ENCODE data around the gene CATSPER1.

The CATSPER1 gene

DNA sequence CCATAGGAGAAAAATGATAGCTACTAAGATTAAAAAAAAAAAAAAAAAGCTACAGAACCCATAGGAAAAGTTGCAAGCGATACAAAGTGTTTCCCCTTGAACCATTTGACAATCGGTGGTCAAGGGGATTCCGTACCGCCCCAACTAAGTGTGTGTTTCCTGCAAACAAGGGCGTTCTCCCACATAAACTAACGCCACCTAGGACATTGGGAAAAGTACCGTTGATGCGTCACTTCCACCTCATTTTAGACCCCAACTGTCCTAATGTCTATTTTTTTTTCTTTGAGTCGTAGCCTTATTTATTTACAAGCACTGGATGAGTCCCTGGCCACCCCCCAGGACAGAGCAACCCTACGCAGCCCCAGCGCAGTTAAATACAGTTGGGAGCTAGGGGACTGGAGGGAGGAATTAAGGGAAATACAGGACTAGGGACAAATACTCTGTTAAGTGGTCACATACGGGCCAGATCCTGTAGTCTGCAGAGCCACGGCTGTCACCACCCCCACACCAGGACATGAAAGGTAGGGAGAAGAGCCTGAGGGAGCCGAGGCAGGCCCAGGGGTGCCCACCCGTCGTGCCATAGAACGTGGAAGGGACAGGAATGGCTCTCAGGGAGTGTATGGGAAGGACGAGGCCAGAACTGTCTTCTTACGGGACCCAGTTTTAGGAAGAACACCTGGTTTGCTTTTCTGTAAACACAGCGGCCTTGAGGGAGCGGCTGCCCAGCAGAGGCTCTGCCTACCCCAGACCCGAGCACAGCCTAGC, 43.3 kb downstream of the CATSPER1 start:
- TF ChIP-seq GATA1 (IDR thresholded peaks at IDR 0.05; ENCODE audit: low read depth, low read length): no peak
- TF ChIP-seq POLR2A (IDR thresholded peaks at IDR 0.05; ENCODE audit: low read length): no peak
- no peak for DNase-seq

DNA sequence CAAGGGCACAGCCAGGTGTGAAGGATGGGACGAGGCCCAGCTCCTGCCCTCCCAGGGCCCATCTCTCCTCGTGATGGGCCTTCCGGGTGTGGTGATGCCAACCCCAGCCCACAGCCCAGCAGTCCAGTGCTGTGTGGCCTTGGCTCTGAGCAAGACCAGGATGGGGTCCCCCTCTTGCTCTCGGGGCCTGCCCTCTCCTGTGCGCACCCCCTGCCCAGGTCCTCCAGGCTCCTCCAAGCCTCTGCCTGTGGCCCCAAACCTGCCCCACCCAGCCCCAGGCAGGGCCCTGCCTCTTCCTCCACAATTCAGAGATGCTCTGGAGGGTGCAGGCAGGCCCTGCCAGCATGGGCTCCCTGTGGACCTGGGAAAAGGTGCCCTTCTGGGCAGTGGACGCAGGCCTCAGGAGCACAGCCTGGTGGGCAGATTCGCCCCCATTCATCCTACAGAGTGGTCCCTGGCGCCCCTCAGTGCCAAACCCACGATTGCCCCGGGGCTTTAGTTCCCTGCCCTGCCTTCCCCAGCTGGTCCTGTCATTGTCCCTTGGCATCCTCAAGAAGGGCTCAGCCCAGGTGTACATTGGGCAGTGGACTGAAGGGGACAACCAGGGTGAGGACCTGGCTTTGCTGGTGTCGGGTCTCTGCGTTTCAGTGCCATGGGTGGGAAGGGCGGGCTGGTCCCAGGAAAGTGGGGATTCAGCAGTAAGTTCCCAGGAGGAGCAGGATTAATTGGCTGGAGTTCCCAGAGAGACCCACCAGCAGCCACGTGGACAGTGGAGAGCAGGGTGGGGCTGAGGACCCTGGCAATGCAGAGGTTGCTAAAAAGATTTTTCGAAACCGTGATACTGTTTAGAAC, 44.1 kb downstream of the CATSPER1 start:
- DNase-seq: no peak
- no peak for TF ChIP-seq POLR2A (IDR thresholded peaks at IDR 0.05; ENCODE audit: low read length)
- TF ChIP-seq GATA1 (IDR thresholded peaks at IDR 0.05; ENCODE audit: low read depth, low read length): no peak

DNA sequence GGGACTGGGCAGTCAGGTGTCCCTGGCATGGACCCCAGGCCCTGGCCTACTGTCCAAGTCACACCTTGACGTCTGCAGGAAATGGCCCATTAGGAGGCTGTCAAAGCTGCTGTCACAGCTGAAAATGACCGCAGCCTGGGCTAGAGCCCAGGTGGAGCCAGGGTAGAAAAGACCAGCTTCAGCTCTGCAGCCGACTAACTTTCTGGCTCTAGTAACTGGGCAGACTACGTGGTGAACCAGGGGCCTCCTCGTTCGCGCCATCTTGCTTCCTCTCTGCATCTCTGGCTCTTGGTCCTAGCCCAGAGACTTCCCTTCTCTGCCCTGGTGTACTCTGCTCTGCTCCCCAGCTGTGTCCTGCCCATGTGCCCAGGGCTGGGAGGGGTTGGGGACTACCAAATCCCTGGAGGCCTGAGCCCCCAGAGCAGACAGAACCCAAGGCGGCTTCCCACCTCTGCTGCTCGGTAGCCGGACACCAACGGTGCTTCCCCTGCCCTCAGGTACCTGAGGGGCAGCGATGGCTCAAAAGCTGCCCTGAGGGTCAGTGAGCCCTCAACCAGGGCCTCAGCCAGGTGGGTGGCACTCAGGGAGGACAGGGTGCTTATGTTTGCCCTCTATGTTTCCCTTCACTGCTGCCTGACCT, 45.1 kb downstream of the CATSPER1 start:
- DNase-seq: no peak
- no peak for TF ChIP-seq POLR2A (IDR thresholded peaks at IDR 0.05; ENCODE audit: low read length)
- no peak for TF ChIP-seq GATA1 (IDR thresholded peaks at IDR 0.05; ENCODE audit: low read depth, low read length)

DNA sequence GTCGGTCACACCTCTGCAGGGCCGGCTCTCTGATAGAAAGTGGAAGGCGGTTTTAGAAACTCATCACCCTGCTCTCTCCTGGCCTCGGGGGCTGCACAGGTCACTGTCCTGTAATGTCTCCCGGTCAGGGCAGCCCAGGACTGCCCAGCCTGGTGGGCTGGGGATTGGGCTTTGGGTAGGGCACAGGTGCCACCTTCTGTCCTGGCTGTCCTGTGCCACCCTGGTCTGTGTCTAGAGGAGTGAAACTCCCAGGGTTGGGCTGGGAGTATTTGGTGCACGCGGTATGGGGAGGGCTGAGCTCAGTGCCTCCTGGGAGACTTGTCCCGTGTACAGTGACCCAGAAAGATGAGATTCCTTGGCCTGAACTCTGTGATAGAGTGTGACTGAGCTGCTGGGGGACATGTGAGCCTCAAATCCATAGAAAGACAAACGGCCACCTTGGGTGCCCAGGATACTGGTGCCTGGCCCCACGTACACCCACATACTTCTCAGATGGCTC, 47.0 kb downstream of the CATSPER1 start:
- no peak for DNase-seq
- no peak for TF ChIP-seq POLR2A (IDR thresholded peaks at IDR 0.05; ENCODE audit: low read length)
- TF ChIP-seq GATA1 (IDR thresholded peaks at IDR 0.05; ENCODE audit: low read depth, low read length): no peak

DNA sequence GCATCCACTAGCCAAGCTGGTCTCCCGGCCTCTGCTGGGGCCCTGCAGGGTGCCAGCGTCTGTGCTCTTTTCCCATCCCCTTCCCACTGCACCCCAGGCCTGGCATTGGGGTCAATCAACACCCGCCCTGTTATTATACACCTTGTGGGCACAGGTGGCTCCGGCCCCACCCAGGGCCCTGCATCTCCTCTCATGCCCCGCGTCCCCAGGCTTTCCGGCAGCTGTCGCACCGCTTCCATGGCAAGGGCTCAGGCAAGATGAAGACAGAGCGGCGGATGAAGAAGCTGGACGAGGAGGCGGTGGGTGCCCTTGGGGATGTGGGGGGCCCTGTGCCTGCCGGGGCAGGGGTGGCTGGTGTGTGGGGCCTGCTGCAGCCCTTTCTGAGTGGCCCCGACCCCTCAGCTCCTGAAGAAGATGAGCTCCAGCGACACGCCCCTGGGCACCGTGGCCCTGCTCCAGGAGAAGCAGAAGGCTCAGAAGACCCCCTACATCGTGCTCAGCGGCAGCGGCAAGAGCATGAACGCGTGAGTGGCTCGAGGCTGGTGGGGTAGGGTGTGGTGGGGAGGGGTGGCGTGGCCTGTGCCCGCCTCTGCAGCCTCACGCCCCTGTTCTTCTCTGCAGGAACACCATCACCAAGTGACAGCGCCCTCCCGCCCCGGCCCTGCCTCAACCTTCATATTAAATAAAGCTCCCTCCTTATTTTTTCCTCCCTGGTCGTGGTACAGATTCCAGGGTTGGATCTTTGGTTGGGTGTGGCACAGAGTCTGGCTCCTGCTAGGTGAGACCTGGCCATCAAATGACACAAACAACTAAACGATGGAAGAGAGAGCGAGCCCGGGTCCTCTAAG, 47.7 kb downstream of the CATSPER1 start:
- no peak for DNase-seq
- TF ChIP-seq GATA1 (IDR thresholded peaks at IDR 0.05; ENCODE audit: low read depth, low read length) (no peak), POLR2A (IDR thresholded peaks at IDR 0.05; ENCODE audit: low read length) (no peak)

DNA sequence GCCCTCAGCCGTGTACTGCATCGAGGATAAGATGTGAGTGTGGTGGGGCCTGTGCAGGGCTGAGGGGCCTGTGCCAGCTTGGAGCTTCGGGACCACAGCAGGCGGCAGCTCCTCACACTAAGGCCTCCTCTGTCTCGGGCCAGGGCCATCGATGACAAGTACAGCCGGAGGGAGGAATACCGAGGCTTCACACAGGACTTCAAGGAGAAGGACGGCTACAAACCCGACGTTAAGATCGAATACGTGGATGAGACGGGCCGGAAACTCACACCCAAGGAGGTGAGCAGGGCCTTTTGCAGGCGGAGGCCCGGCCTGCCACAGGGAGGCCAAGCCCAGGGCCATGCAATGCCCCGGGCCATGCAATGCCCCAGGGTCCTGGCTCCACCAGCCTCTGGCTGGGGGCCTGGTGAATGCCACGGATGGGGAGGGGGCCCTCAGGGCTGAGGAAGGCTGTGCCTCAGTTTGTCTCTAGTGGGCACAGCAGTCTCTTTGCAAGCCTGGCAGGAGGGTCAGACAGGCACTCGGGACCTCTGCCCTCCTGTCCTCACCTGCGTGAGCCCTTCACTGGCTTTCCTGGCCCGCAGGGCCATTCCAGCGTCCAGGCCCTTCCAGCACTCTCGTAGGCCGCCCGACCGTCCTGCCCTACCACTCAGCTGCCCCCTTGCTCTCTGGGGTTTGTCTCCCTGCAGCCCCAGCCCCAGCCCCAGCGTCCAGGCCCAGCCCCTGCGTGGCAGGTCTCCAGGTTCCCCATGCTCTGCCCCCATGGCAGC, 48.5 kb downstream of the CATSPER1 start:
- no peak for DNase-seq
- TF ChIP-seq POLR2A (IDR thresholded peaks at IDR 0.05; ENCODE audit: low read length) (no peak), GATA1 (IDR thresholded peaks at IDR 0.05; ENCODE audit: low read depth, low read length) (no peak)

DNA sequence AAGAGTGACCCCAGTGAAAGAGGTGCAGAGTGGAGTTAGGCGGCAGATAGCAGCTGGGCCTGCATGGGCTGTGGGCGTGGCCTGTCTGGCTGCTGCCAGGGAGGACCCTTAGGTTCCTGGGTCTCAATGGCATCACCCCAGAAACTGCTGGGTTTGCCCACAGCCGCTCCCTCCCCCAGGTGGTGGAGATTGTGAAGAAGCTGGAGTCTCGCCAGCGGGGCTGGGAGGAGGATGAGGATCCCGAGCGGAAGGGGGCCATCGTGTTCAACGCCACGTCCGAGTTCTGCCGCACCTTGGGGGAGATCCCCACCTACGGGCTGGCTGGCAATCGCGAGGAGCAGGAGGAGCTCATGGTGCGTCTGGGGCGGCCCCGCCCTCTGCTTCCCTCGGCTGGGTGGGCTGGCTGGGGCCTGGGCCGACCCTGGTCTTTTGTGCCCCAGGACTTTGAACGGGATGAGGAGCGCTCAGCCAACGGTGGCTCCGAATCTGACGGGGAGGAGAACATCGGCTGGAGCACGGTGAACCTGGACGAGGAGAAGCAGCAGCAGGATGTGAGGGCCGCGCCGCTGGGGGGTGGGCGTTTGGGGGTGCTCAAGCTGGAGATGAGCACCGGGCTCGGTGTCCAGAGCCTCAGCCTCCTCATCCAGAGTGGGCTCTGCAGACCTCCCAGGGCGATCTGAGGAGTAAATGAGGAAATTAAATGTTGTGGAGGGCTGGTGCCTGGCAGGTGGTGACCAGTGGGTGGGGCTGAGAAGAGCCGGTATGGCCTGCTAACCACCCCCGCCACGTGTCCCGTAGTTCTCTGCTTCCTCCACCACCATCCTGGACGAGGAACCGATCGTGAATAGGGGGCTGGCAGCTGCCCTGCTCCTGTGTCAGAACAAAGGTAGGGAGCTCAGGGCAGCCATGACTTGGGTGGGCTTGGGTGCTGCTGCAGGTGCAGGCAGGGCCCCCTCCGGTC, 49.8 kb downstream of the CATSPER1 start:
- no peak for DNase-seq
- no peak for TF ChIP-seq GATA1 (IDR thresholded peaks at IDR 0.05; ENCODE audit: low read depth, low read length)
- no peak for TF ChIP-seq POLR2A (IDR thresholded peaks at IDR 0.05; ENCODE audit: low read length)

DNA sequence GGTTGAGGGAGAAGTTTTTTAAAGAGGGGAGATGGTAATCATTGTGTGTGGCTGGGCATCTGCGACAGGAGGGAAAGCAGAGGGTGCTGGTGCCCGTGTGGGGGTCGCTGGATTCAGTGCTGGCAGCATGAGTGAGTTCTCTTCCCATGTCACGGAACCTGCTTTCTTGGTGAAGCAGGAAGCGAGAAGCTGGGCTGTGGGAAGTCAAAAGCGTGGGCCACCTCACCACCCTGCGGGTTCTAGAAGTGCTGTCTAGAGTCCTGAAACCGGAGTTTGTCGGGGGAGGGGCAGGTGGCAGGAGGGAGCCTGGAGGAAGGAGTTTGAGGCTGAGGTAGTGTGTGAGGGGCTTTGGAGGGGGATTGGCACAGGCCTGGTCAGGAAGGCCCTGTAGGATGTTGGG, 50.5 kb downstream of the CATSPER1 start:
- no peak for TF ChIP-seq POLR2A (IDR thresholded peaks at IDR 0.05; ENCODE audit: low read length)
- TF ChIP-seq GATA1 (IDR thresholded peaks at IDR 0.05; ENCODE audit: low read depth, low read length): no peak
- DNase-seq: no peak

DNA sequence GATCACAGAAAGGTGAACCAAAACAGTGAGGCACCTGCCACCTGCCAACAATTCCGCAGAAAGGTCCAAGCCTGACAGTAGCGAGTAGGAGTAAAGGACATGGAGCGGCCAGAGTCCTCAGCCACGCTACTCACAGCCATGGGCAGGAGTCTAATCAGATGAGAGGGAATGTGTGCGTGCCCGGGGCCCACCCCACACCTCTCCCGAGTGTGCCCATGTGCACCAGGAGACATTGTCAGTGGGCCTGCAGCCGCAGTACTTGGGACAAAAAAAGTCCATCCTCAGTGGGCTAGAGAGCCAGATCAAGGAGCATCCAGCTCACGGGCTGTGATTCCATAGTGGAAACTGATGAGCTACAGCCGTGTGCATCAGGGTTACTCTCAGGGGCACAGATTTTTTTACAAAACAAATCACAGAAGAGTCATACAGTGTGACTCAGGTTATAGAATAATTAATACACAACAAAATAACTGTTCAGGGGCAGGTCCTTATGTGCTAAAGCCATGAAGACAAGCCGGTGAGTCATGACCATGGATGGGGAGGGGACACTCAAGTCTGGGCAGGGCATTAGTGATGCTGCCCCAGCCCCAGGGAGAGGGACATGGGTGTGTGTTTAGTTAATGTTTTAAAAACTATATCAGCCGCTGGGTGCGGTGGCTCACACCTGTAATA, 52.7 kb downstream of the CATSPER1 start:
- TF ChIP-seq GATA1 (IDR thresholded peaks at IDR 0.05; ENCODE audit: low read depth, low read length): no peak
- no peak for TF ChIP-seq POLR2A (IDR thresholded peaks at IDR 0.05; ENCODE audit: low read length)
- no peak for DNase-seq

DNA sequence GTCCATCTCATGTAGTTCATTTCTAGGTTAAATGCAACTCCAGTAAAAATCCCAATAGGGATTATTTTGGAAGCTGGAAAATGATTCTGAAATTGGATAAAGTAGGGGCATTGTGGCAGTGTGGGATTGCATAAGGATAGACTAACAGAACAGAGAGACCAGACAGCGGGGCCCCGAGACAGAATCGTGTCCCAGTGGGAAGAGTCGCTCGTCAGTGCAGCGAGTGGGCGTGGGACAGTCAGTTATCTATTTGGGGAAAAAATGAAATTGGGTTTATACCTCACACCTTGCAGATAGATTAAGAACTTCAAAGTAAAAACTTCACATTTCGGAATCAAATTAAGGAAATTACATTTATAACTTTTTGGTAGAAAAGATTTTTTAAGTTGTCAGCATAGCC, 54.2 kb downstream of the CATSPER1 start:
- TF ChIP-seq POLR2A (IDR thresholded peaks at IDR 0.05; ENCODE audit: low read length) (no peak), GATA1 (IDR thresholded peaks at IDR 0.05; ENCODE audit: low read depth, low read length) (no peak)
- no peak for DNase-seq

Data from erythroblast (primary cell).